Neural crest cell (in vitro differentiated cells): ENCODE data around the gene SHMT1. TPM values are rescaled to one million over a fixed set of nuclear protein-coding genes. Genes with fewer than 3 reads are reported as not detected.

Source experiments
- DNase-seq: peaks from one replicate; pipeline ENCODE4 v3.0.0; 2021; ENCODE audit warnings: low read depth, mixed read lengths, low spot score
- H3K27ac Mint-ChIP-seq: one replicate; pipeline ENCODE4 v1.8.0; 2021; ENCODE audit warnings: mild to moderate bottlenecking, mixed read lengths; ENCODE audit not compliant: unreplicated experiment
- H3K27me3 Mint-ChIP-seq: 2 replicates; pipeline ENCODE4 v1.8.0; 2021; ENCODE audit warnings: low read depth, mild to moderate bottlenecking, mixed read lengths
- H3K36me3 Mint-ChIP-seq: 2 replicates; pipeline ENCODE4 v1.8.0; 2021; ENCODE audit warnings: low read depth, mild to moderate bottlenecking, mixed read lengths
- H3K4me1 Mint-ChIP-seq: 2 replicates; pipeline ENCODE4 v1.8.0; 2021; ENCODE audit warnings: mixed read lengths
- H3K4me3 Mint-ChIP-seq: one replicate; pipeline ENCODE4 v1.8.0; 2021; ENCODE audit warnings: mild to moderate bottlenecking, mixed read lengths
- H3K9me3 Mint-ChIP-seq: 2 replicates; pipeline ENCODE4 v1.8.0; 2021; ENCODE audit warnings: mixed read lengths
- CTCF ChIP-seq: fragments of 200-600 bp; sonication (generic); conservative IDR thresholded peaks from 2 replicates; pipeline ENCODE4 v1.5.0; 2021; ENCODE audit warnings: antibody characterized with exemption, mild to moderate bottlenecking
- total RNA-seq: library from RNA; stranded (reverse); gene quantifications from 2 replicates; pipeline ENCODE4 v1.2.1, GENCODE V29; 2021

SHMT1 gene
- total RNA-seq, 1 donor from 2014 or later: 43.9 TPM

GRCh38 chr17:18323007-18323406 is 40.3 kb downstream of the SHMT1 start:
- Mint-ChIP-seq H3K4me1 (peaks cover 14% of the 10 kb centered on the region), H3K9me3 (no peaks in the 10 kb centered on the region), H3K36me3 (peaks cover 5% of the 10 kb centered on the region), H3K27ac (no peak overlapping the region), H3K4me3 (peak overlapping the region; percentile 23), H3K27me3 (no peaks in the 10 kb centered on the region)
- TF ChIP-seq CTCF: no peak
- no peak for DNase-seq

GRCh38 chr17:18322522-18322921 is 40.8 kb downstream of the SHMT1 start:
- peaks cover 5% of the 10 kb centered on the region for H3K36me3 Mint-ChIP-seq
- DNase-seq: no peak
- peak overlapping the region; percentile 67 for H3K27ac Mint-ChIP-seq
- no peaks in the 10 kb centered on the region for H3K9me3 Mint-ChIP-seq
- no peaks in the 10 kb centered on the region for H3K27me3 Mint-ChIP-seq
- no peak for TF ChIP-seq CTCF
- H3K4me3 Mint-ChIP-seq: no peak overlapping the region
- H3K4me1 Mint-ChIP-seq: peaks cover 14% of the 10 kb centered on the region

GRCh38 chr17:18321309-18321708 is 42.0 kb downstream of the SHMT1 start:
- Mint-ChIP-seq H3K4me3 (no peak overlapping the region), H3K36me3 (peaks cover 9% of the 10 kb centered on the region), H3K9me3 (no peaks in the 10 kb centered on the region), H3K27ac (no peak overlapping the region), H3K27me3 (no peaks in the 10 kb centered on the region), H3K4me1 (peaks cover 22% of the 10 kb centered on the region)
- no peak for TF ChIP-seq CTCF
- no peak for DNase-seq

GRCh38 chr17:18320301-18320700 is 43.0 kb downstream of the SHMT1 start:
- Mint-ChIP-seq H3K27ac (peak overlapping the region; percentile 35), H3K4me3 (peak overlapping the region; percentile 89), H3K27me3 (no peaks in the 10 kb centered on the region), H3K4me1 (peaks cover 30% of the 10 kb centered on the region), H3K9me3 (no peaks in the 10 kb centered on the region), H3K36me3 (peaks cover 9% of the 10 kb centered on the region)
- no peak for DNase-seq
- no peak for TF ChIP-seq CTCF

- H3K9me3 Mint-ChIP-seq: no peaks in the 10 kb centered on the region
Observed at GRCh38 chr17:18319604-18320256, 43.6 kb downstream of the SHMT1 start.

More at GRCh38 chr17:18319604-18320256, 43.6 kb downstream of the SHMT1 start:
- DNase-seq: peak; percentile 26
- H3K4me3 Mint-ChIP-seq: peak overlapping the region; percentile 89
- peaks cover 30% of the 10 kb centered on the region for H3K4me1 Mint-ChIP-seq
- peak; percentile 67 for TF ChIP-seq CTCF
- no peaks in the 10 kb centered on the region for H3K27me3 Mint-ChIP-seq
- H3K27ac Mint-ChIP-seq: no peak overlapping the region
- H3K36me3 Mint-ChIP-seq: peaks cover 4% of the 10 kb centered on the region
